NCI-H524 (cell line): ENCODE measurements around the gene DDX39A.
"Not testable (repeated sequence)": the region's sequence is repeated elsewhere in the genome, so short reads cannot be mapped to it uniquely, and the experiment has no call there.

ENCODE experiments used
- DNase-seq, 2 experiments: peaks; one replicate each; lab custom pipeline; 2025; lab: John Stamatoyannopoulos, UW

Gene DDX39A

DNA sequence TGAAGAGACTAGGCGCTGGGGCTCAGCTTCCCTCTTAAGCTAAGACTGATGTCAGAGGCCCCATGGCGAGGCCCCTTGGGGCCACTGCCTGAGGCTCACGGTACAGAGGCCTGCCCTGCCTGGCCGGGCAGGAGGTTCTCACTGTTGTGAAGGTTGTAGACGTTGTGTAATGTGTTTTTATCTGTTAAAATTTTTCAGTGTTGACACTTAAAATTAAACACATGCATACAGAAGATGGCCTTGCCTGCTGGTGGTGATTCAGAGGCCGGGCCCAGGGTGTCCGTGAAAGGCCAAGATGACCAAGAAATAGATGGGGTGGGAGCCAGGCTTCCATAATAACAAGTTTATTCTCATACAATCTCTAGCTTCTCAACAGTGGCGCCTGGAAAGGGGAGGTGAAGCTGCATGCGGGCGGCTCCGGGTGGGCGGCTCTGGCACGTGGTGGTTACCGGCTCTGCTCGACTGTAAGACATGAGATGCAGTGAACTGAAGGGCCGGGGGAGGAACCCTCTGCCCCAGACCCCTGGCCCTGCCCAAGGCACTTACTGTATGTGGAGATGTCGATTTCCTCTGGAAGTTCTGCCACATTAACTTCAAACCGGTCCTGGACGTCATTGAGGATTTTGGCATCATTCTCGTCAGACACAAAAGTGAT lies 10.5 kb downstream of the DDX39A start:
- DNase-seq: no peak

DNA sequence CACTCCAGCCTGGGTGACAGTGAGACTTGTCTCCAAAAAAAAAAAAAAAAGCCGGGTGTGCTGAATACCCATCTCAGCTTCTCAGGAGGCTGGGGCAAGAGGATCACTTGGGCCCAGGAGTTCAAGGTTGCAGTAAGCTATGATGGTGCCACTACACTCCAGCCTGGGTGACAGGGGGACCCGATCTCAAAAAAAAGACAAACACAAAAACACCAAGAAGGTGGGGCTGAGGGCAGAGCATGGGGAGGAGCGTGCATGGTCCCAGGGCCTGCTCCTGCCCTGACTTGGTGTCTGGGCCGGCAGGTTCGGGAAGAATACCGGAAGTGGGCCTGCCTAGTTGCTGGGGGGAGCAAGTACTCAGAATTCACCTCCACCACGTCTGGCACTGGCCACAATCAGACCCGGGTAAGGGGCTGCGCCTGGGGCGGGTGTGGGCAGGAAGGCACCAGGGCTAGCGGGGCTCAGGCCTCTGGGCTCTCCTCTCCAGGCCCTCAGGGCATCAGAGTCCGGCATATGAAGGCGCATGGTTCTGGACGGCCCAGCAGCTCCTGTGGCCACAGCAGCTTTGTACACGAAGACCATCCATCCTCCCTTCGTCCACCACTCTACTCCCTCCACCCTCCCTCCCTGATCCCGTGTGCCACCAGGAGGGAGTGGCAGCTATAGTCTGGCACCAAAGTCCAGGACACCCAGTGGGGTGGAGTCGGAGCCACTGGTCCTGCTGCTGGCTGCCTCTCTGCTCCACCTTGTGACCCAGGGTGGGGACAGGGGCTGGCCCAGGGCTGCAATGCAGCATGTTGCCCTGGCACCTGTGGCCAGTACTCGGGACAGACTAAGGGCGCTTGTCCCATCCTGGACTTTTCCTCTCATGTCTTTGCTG lies 11.3 kb downstream of the DDX39A start:
- no peak for DNase-seq

DNA sequence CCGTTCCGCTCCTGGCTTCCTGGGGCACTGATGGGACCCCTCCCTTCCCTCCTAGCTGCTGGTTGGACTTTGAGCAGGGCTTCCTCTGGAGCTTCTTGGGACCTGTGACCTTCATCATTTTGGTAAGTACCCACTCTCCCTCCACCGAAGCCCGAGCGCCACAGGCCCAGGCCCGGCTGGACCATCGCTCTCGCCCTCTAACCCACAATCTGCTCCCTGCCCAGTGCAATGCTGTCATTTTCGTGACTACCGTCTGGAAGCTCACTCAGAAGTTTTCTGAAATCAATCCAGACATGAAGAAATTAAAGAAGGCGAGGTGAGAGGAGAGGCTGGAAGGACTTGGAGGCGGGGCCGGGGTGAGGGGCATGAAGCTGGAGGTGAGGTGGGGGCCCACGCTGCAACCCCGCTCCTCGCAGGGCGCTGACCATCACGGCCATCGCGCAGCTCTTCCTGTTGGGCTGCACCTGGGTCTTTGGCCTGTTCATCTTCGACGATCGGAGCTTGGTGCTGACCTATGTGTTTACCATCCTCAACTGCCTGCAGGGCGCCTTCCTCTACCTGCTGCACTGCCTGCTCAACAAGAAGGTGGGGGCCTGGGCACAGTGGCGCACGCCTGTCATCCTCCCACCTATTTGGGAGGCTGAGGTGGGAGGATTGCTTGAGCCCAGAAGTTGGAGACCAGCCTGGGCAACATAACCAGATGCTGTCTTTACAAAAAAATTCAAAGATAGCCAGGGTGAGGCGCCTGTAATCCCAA lies 12.3 kb downstream of the DDX39A start:
- no peak for DNase-seq

DNA sequence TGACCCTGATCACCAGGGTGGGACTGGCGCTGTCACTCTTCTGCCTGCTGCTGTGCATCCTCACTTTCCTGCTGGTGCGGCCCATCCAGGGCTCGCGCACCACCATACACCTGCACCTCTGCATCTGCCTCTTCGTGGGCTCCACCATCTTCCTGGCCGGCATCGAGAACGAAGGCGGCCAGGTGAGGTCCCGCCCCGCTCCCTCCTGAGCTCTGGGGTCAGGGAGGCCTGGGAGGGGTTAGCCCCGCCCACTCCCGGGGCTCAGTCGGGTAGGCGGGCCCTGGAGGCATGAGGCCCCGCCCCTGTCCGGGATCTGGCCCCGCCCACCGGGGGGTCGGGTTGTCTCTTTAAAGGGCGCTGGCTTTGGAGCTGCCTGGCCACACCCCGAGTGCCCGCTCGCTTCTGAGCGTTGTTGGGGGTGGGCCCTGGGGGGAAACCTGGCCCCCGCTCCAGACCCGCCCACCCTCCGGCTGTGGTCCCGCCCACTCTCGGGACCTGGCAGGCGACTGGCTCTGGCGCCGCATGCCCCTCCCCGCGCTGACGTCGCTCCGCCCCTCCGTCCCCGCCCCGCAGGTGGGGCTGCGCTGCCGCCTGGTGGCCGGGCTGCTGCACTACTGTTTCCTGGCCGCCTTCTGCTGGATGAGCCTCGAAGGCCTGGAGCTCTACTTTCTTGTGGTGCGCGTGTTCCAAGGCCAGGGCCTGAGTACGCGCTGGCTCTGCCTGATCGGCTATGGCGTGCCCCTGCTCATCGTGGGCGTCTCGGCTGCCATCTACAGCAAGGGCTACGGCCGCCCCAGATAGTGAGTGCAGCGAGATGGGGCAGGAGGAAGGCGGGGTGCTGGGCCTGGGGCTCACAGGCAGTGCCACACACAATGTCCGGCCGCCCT lies 13.1 kb downstream of the DDX39A start:
- DNase-seq: peak; percentile 49 to 75

DNA sequence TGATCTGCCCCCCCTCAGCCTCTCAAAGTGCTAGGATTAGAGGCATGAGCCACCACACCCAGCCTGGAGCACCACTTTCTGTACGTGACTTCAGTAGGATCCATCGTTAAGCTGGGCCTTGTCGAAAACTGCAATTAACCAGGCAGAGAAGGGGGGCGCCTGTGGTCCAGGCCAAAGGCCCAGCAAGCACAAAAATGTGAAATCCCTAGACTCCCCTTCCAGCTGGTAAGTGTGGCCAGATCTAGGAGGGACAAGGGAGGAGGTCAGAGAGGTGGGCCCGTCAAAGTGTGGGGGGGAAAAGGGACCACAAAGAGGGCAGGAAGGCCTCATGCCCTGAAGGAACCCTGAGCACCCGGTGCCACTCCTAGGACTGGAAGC lies 13.8 kb downstream of the DDX39A start:
- DNase-seq: no peak

DNA sequence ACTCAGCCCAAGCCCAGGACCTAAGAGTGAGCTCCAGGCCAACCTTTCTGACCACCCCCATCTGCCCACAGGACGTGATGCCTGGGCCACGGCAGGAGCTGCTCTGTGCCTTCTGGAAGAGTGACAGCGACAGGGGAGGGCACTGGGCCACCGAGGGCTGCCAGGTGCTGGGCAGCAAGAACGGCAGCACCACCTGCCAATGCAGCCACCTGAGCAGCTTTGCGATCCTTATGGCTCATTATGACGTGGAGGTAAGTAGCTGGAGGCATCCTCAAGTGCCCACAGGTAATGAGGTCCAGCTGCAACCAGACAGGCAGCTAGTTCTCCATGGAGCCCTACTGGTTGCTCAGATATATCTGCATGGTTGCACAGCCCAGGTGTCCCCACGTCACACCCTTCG lies 14.8 kb downstream of the DDX39A start:
- no peak for DNase-seq

DNA sequence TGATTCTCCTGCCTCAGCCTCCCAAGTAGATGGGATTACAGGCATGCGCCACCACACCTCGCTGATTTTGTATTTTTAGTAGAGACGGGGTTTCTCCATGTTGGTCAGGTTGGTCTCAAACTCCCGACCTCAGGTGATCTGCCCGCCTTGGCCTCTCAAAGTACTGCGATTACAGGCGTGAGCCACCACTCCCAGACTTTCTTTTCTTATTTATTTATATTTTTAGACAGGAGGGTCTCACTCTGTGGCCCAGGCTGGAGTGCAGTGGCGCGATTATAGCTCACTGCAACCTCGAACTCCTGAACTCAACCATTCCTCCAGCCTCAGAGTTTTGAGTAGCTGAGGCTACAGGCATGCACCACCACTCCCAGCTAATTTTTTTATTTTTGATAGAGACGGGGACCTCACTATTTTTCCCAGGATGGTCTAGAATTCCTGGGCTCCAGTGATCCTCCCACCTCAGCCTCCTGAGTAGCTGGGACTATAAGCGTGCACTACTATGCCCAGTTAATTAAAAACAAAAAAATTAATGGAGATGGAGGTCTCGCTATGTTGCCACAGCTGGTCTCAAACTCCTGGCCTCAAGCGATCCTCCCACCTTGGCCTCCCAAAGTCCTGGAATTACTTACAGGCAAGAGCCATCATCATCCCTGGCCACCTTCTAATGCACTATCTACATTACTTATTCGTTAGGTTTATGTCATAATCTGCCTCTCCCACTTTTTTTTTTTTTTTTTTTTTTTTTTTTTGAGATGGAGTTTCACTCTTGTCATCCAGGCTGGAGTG lies 15.8 kb downstream of the DDX39A start:
- not testable (repeated sequence) for DNase-seq

DNA sequence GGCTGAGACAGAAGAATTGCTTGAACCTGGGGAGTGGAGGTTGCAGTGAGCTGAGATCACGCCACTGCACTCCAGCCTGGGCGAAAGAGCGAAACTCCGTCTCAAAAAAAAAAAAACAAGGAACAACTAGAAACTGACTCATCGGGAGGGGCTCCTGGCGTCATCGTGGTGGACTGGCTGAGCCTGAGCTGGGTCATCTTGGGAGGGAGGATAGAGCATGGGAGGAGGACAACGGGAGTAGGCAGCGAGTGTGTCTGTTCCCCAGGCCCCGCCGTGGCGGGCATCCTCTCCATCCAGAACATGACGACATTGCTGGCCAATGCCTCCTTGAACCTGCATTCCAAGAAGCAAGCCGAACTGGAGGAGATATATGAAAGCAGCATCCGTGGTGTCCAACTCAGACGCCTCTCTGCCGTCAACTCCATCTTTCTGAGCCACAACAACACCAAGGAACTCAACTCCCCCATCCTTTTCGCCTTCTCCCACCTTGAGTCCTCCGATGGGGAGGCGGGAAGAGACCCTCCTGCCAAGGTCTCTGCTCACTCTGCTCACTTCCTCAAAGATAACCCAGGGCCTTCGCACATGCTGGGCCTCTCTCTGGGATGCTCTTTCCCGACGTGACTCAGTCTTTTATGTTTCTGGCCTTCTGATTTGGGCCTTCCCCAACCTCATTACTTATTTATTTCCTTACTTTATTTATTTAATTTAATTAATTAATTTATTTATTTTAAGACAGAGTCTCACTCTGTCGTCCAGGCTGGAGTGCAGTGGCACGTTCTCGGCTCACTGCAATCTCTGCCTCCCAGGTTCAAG lies 16.6 kb downstream of the DDX39A start:
- DNase-seq: no peak

DNA sequence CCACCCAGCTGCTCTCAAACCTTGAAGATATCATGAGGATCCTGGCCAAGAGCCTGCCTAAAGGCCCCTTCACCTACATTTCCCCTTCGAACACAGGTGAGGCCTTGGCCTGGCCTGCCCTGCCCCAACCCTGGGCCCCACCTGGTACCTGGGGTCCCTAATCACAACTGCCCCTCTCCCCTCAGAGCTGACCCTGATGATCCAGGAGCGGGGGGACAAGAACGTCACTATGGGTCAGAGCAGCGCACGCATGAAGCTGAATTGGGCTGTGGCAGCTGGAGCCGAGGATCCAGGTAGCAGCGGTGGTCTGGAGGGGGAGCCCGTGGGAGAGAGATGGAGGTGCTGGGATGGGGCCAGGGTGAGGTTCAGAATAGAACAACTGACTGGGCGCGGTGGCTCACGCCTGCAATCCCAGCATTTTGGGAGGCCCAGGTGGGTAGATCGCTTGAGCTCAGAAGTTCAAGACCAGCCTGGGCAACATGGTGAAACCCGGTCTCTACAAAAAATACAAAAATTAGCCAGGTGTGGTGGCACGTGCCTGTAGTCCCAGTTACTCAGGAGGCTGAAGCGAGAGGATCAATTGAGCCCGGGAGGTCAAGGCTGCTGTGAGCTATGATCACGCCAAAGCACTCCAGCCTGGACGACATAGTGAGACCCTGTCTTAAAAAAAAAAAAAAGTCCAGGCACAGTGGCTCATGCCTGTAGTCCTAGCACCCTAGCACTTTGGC lies 17.5 kb downstream of the DDX39A start:
- no peak for DNase-seq

DNA sequence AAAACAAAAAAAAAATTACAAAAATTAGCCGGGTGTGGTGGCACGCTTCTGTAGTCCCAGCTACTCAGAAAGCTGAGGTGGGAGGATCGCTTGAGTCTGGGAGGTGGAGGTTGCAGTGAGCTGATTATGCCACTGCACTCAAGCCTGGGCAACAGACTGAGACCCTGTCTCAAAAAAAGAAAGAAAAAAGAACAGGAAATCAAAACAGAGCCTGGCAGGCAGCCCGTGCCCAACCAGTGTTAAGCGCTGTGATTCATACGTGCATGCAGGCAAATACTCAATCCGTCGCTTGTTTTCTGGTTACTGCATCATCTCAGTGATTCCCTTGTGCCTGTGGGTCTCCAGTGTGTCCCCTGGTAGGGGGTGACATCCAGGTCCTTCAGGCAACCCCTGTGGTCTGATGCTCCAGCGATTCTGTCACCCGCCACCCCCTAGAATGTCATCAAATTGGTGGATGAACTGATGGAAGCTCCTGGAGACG lies 18.1 kb downstream of the DDX39A start:
- DNase-seq: no peak

DNA sequence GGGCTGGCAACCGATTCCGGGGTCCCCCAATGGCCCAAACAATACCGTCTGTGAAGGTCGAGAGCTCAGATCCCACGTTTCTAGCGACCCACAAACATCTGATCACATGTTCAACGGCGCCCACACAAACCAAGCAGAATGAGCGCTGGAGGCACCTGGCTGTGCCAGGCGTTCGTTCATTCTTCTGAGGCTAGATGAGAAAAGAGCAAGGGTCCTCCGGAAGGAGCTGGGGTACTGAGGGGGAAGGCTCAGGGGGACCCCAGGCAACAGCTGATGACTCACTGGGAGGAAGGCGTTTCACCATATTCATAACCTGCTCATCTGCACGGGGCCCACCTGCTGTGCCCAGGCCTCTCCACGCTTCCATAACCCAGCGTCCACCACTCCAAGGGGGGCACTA lies 22.0 kb downstream of the DDX39A start:
- DNase-seq: not testable (repeated sequence)

DNA sequence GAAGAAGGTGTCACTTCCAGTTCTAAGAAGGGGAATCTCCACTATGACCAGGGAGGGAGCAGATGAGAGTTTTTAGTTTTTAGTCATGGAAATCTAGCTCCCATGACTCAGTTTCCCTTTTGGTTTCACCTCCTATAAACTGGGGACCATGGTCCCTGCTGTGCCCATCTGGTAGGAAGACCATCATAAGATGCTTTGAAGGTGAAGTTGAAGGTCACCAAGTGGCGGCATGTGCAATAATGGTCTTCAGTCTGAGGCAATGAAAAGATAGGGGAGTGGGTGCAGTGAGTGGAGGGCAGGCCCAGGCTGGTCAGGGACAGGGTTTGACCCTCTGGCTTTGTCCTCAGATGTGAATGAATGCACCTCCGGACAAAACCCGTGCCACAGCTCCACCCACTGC lies 22.4 kb downstream of the DDX39A start:
- not testable (repeated sequence) for DNase-seq

DNA sequence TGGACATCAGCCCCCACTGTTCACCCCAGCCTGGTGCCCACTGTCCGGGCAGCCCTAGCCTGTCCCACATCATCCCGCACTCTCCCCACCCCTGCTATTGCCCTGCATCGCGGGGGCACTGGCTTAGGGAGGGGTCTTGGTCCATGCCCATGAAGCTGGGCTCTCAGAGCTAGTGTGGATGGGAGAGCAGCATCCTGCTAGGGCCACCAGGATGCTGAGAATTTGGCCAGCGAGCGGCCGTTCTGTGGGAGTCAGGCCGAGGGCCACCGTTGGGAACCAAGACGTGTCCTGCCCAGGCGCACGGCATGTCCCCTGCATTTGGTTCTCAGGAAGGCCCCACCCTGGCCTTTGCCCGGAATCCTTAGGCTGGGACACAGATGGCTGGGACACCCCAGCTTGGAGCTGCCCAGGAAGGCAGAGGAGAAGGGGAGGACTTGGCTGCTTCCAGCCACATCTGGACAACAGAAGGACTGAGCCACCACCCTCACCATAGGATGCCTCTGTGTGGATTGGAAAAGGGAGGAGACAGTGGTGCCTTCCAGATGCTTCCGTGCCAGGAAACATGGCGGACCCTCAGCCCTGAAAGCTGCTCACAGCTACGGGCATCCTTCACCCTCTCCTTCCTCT lies 23.3 kb downstream of the DDX39A start:
- no peak for DNase-seq

DNA sequence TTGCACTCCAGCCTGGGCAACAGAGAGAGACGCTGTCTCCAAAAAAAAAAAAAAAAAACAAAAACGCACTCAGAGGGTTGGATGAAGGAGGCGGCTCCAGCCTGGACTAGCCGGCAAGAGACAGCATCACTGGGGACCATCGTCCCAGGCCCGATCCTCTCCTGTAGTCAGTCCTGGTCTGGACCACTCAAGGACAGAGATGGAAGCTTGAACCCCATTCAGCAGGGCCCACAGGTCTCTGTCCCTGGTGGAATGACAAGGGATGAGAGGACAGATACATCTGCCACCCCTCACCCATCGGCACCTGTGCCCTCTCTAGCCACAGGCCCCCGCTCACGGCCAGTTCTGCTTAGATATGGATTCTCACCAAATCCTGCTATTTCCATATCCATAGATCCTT lies 23.9 kb downstream of the DDX39A start:
- DNase-seq: no peak

DNA sequence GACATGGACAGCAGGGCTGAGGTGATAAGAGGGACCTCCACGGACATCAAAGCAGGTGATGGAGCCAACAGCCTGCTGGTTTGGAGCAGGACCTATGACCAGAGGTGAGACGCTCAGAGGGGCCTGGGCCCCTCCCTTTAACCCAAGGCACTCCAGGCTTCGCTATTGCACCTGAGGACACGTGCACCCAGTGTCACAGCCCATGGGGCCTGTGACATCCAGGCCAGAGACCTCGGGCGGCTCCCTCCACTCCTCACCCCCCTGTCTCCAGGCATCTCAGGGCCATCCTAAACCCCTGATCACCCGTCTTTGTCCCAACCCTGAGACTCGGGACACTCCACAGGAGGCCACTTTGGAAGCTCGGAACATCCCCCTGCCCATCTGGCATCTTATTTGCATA lies 25.0 kb downstream of the DDX39A start:
- no peak for DNase-seq

DNA sequence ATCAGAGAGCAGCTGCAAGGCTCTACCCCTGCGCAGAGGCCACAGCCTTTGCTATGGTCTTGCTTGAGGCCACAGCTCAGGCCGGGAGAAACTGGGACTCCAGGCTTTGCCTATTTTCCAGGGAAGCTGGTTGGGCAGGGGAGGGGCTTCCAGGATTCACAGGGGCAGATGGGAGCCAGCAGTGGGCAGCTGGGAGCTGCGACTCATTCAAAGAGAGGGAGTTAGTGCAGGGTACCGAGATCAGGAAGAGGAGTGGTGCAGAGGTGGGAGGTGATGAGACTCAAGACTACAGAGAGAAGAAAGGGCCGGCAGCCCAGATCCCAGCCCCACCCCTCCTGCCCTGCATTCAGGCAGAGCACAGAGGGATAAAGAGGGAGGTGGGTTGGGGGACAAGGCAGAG lies 25.8 kb downstream of the DDX39A start:
- peak in 1 of 2 experiments; percentile 49 for DNase-seq

DNA sequence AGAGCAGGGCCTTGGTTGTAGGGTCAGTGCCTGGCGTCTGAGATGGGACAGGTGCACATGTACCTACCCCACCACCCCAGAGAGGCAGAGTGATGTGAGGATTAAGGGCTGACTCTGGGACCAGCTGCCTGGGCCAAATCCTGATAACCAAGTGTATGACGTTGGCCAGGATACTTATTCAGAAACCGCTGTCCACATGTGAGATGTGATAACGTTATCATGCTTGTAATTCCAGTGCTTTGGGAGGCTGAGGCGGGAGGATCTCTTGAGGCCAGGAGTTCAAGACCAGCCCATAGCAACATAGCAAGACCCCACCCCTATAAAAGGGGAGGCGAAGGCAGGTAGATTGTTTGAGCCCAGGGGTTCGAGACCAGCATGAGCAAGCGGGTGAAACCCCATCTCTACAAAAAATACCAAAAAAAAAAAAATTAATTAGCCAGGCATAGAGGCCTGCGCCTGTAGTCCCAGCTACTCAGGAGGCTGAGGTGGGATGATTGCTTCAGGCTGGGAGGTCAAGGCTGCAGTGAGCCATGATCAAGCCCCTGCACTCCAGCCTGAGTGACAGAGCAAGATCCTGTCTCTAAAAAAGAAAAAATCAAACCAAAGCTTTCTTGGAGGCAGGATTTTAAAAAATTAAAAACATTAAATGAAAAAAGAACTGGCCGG lies 27.9 kb downstream of the DDX39A start:
- no peak for DNase-seq

DNA sequence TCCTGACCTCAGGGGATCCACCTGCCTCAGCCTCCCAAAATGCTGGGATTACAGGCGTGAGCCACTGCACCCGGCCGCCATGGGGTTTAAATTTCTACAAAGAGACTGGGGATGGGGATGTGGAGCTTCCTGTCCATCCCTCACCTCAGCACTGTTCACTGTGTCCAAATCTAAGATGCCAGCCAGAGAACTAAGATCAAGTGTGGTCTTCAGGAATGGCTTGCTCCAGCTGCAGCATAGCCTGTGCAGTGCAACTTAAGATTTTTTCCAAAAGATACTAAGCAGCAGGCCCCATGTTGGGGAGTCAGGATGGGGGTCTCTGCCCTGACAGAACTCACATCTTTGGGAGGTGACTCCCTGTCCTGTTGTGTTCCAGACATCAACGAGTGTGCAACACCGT lies 28.6 kb downstream of the DDX39A start:
- no peak for DNase-seq
